Transverse colon (tissue), 4 donors: ENCODE results near the gene KCND2. TPM values are rescaled to one million over a fixed set of nuclear protein-coding genes. Genes with fewer than 3 reads are reported as not detected.

Source experiments
- DNase-seq: peaks from one replicate; pipeline ENCODE4 v3.0.0-alpha.2; 2019
- H3K27ac ChIP-seq, 4 donors: fragments of 200-600 bp; sonication (generic); 2 replicates each; pipeline ENCODE4 v1.5.1; 2016 to 2018; ENCODE audit warnings: inconsistent platforms in 4 of 4
- H3K27me3 ChIP-seq: fragments of 200-600 bp; sonication (generic); 2 replicates; pipeline ENCODE4 v1.5.1; 2017; ENCODE audit warnings: inconsistent platforms
- H3K36me3 ChIP-seq, 4 donors: fragments of 200-600 bp; sonication (generic); 2 replicates each; pipeline ENCODE4 v1.5.1; 2017 to 2019; ENCODE audit warnings: inconsistent platforms in 4 of 4
- H3K4me1 ChIP-seq, 4 donors: fragments of 200-600 bp; sonication (generic); 2 replicates each; pipeline ENCODE4 v1.5.1; 2017 to 2020; ENCODE audit warnings: inconsistent platforms in 4 of 4
- H3K4me3 ChIP-seq, 4 donors: fragments of 200-600 bp; sonication (generic); 1 replicate in 1 of 4; 2 replicates in 3 of 4; pipeline versions ENCODE4 v1.5.1 to v1.6.1; 2017 to 2019; ENCODE audit warnings: inconsistent platforms in 4 of 4
- H3K9me3 ChIP-seq, 2 donors: fragments of 200-600 bp; sonication (generic); 2 replicates each; pipeline ENCODE4 v1.5.1; 2017 to 2019; ENCODE audit warnings: inconsistent platforms in 2 of 2
- CTCF ChIP-seq, 5 experiments: fragments of 200-600 bp in 3 of 5; fragments of 450-650 bp in 2 of 5; sonication (generic) in 3 of 5; IDR thresholded peaks; 1 replicate in 2 of 5; 2 replicates in 3 of 5; pipeline ENCODE4 v1.5.1; 2016 to 2017; ENCODE audit warnings: antibody characterized with exemption in 5 of 5, inconsistent platforms in 3 of 5, mild to moderate bottlenecking in 2 of 5, moderate library complexity in 1 of 5
- EP300 ChIP-seq: sonication (generic); formaldehyde crosslinking; IDR thresholded peaks from one replicate; pipeline ENCODE4 v1.6.1; 2017; ENCODE audit warnings: antibody characterized with exemption, low read depth
- POLR2A ChIP-seq: fragments of 450-650 bp; IDR thresholded peaks from one replicate; pipeline ENCODE4 v1.6.1; 2016; ENCODE audit warnings: antibody characterized with exemption, mild to moderate bottlenecking, moderate library complexity
- POLR2AphosphoS5 ChIP-seq, 3 donors: sonication (generic); formaldehyde crosslinking; IDR thresholded peaks; one replicate each; pipeline ENCODE4 v1.6.1; 2016; ENCODE audit warnings: antibody characterized with exemption in 3 of 3
- WGBS, 2 donors: methylation state at CpG; one replicate each; pipeline ENCODE4 v1.1.5; 2018; ENCODE audit warnings: low coverage in 1 of 2; 5-methylcytosine and 5-hydroxymethylcytosine counted together
- in situ Hi-C, 4 donors: fragments of 200-750 bp; cut with MboI; loops; one replicate each; pipeline versions ENCODE4 v1.15.0 to v1.15.1; 2017; ENCODE audit warnings: low sequenced_read_pairs in 3 of 4, low pct_ligation_motif_present in 1 of 4, low pct_unique_long_range_greater_than_20kb in 1 of 4
- intact Hi-C: fragments of 100-400 bp; cut with DNase I; formaldehyde crosslinking; loops from one replicate; pipeline ENCODE4 v1.15.1; 2023; ENCODE audit warnings: low total_unique reads
- total RNA-seq, 4 donors: library from RNA; depleted of rRNA; stranded (reverse); fragments of >200 nt; gene quantifications; one replicate each; pipeline ENCODE4 v1.1.0, GENCODE V29; 2016

Gene KCND2
- total RNA-seq, 4 donors from 2014 or later = 0.14 to 1.00 (median 0.32) TPM; not detected in 1

GRCh38 chr7:120402801-120403200 is 129.8 kb downstream of the KCND2 start:
- Histone ChIP-seq H3K36me3 (no peaks in the 10 kb centered on the region), H3K4me3 (no peak overlapping the region), H3K4me1 (no peaks in the 10 kb centered on the region), H3K27ac (no peak overlapping the region), H3K9me3 (no peaks in the 10 kb centered on the region), H3K27me3 (no peaks in the 10 kb centered on the region)
- DNase-seq = no peak
- 13 to 18% methylated on average over 1 of the region's 1 CpG for WGBS, 2 donors
- intact Hi-C loops = no loop called here
- TF ChIP-seq CTCF (IDR thresholded peaks at IDR 0.05) (no peak), POLR2A (no peak), EP300 (no peak), POLR2AphosphoS5 (IDR thresholded peaks at IDR 0.05) (no peak)
- in situ Hi-C loops = no loop called here

GRCh38 chr7:120404042-120404441 is 131.1 kb downstream of the KCND2 start:
- no peaks in the 10 kb centered on the region for H3K4me1 ChIP-seq
- no peak overlapping the region for H3K27ac ChIP-seq
- H3K27me3 ChIP-seq = no peaks in the 10 kb centered on the region
- no peaks in the 10 kb centered on the region for H3K36me3 ChIP-seq
- no peak overlapping the region for H3K4me3 ChIP-seq
- DNase-seq = no peak
- intact Hi-C loops = no loop called here
- WGBS, 2 donors = 44 to 50% methylated on average over 1 of the region's 1 CpG
- in situ Hi-C loops = no loop called here
- no peaks in the 10 kb centered on the region for H3K9me3 ChIP-seq
- TF ChIP-seq CTCF (IDR thresholded peaks at IDR 0.05) = no peak
- TF ChIP-seq EP300 = no peak
- no peak for TF ChIP-seq POLR2AphosphoS5 (IDR thresholded peaks at IDR 0.05)
- no peak for TF ChIP-seq POLR2A

- no peaks in the 10 kb centered on the region for H3K36me3 ChIP-seq
- H3K4me3 ChIP-seq = no peak overlapping the region
- DNase-seq = no peak
- in situ Hi-C loops = no loop called here
- intact Hi-C loops = no loop called here
- TF ChIP-seq POLR2AphosphoS5 (IDR thresholded peaks at IDR 0.05) (no peak), EP300 (no peak), POLR2A (no peak), CTCF (IDR thresholded peaks at IDR 0.05) (no peak)
- H3K4me1 ChIP-seq = no peaks in the 10 kb centered on the region
- H3K27ac ChIP-seq = no peak overlapping the region
- H3K27me3 ChIP-seq = no peaks in the 10 kb centered on the region
- no peaks in the 10 kb centered on the region for H3K9me3 ChIP-seq
Measured at GRCh38 chr7:120405652-120406051, 132.7 kb downstream of the KCND2 start.

- H3K4me3 ChIP-seq = no peak overlapping the region
- no peak overlapping the region for H3K27ac ChIP-seq
- in situ Hi-C loops (no loop called here), intact Hi-C loops (no loop called here)
- no peaks in the 10 kb centered on the region for H3K36me3 ChIP-seq
- 54 to 74% methylated on average over 5 of the region's 5 CpGs for WGBS, 2 donors
- no peak for TF ChIP-seq EP300
- TF ChIP-seq CTCF (IDR thresholded peaks at IDR 0.05) = no peak
- TF ChIP-seq POLR2A = no peak
- no peak for TF ChIP-seq POLR2AphosphoS5 (IDR thresholded peaks at IDR 0.05)
- no peaks in the 10 kb centered on the region for H3K9me3 ChIP-seq
- H3K4me1 ChIP-seq = no peaks in the 10 kb centered on the region
- no peaks in the 10 kb centered on the region for H3K27me3 ChIP-seq
- no peak for DNase-seq
Measured at GRCh38 chr7:120407010-120407409, 134.0 kb downstream of the KCND2 start.
